WTC11 (cell line): ENCODE data around the gene ZNF22. TPM values are rescaled to one million over a fixed set of nuclear protein-coding genes. Genes with fewer than 3 reads are reported as not detected.

ENCODE experiments used
- ATAC-seq: fragments of 200-7000 bp; cut with Tn5 transposase; 2 replicates; pipeline ENCODE4 v1.10.0; 2021; ENCODE audit warnings: mild to moderate bottlenecking, moderate library complexity
- CTCF ChIA-PET: fragments of 300-600 bp; sonication (Branson Sonifier 250); formaldehyde crosslinking; loops from one replicate; lab custom pipeline; 2021; ENCODE audit warnings: antibody characterized with exemption; lab: Charles Lee
- POLR2A ChIA-PET: fragments of 350-600 bp; sonication (Branson Sonifier 250); formaldehyde crosslinking; loops from one replicate; lab custom pipeline; 2021; ENCODE audit warnings: antibody characterized with exemption; lab: Charles Lee
- DNase-seq: peaks from one replicate; pipeline ENCODE4 v3.0.0; 2021; ENCODE audit warnings: low spot score
- H3K27ac Mint-ChIP-seq: 2 replicates; pipeline ENCODE4 v1.8.0; 2021; ENCODE audit warnings: mixed read lengths
- H3K27me3 Mint-ChIP-seq: 2 replicates; pipeline ENCODE4 v1.8.0; 2021; ENCODE audit warnings: low read depth, mild to moderate bottlenecking, moderate library complexity, mixed read lengths
- H3K36me3 Mint-ChIP-seq: 2 replicates; pipeline ENCODE4 v1.8.0; 2021; ENCODE audit warnings: mixed read lengths
- H3K4me1 Mint-ChIP-seq: 2 replicates; pipeline ENCODE4 v1.8.0; 2022; ENCODE audit warnings: mixed read lengths
- H3K4me3 Mint-ChIP-seq: 2 replicates; pipeline ENCODE4 v1.8.0; 2021; ENCODE audit warnings: mild to moderate bottlenecking, moderate library complexity, mixed read lengths
- H3K9me3 Mint-ChIP-seq: 2 replicates; pipeline ENCODE4 v1.8.0; 2021; ENCODE audit warnings: mixed read lengths
- ATF1 ChIP-seq: sonication (generic); formaldehyde crosslinking; IDR thresholded peaks from 2 replicates; pipeline ENCODE4 v1.8.1; 2023; ENCODE audit warnings: mild to moderate bottlenecking, moderate library complexity, missing genetic modification reagents
- ELF4 ChIP-seq: sonication (generic); formaldehyde crosslinking; IDR thresholded peaks from 2 replicates; pipeline ENCODE4 v1.8.1; 2022; ENCODE audit warnings: low read depth, mild to moderate bottlenecking, moderate library complexity, missing genetic modification reagents
- EMX1 ChIP-seq: fragments of 250-450 bp; sonication (Bioruptor Pico); IDR thresholded peaks from 2 replicates; pipeline ENCODE4 v1.8.0; 2021; ENCODE audit warnings: mild to moderate bottlenecking
- ESRRA ChIP-seq: sonication (generic); formaldehyde crosslinking; IDR thresholded peaks from 2 replicates; pipeline ENCODE4 v1.8.1; 2022; ENCODE audit warnings: mild to moderate bottlenecking, missing genetic modification reagents, borderline replicate concordance
- FOXP1 ChIP-seq: sonication (generic); formaldehyde crosslinking; IDR thresholded peaks from 2 replicates; pipeline ENCODE4 v1.8.0; 2022; ENCODE audit warnings: missing genetic modification reagents, mild to moderate bottlenecking, moderate library complexity, borderline replicate concordance
- GABPB1 ChIP-seq: sonication (generic); formaldehyde crosslinking; IDR thresholded peaks from 2 replicates; pipeline ENCODE4 v1.8.1; 2023; ENCODE audit warnings: mild to moderate bottlenecking, missing genetic modification reagents
- GTF2I ChIP-seq: fragments of 250-450 bp; sonication (Bioruptor Pico); conservative IDR thresholded peaks from 2 replicates; pipeline ENCODE4 v1.4.0; 2021; ENCODE audit warnings: mild to moderate bottlenecking
- JUN ChIP-seq: sonication (generic); formaldehyde crosslinking; IDR thresholded peaks from 2 replicates; pipeline ENCODE4 v1.8.0; 2023; ENCODE audit warnings: mild to moderate bottlenecking, missing genetic modification reagents
- NFATC4 ChIP-seq: fragments of 250-450 bp; sonication (Bioruptor Pico); IDR thresholded peaks from 2 replicates; pipeline ENCODE4 v1.9.0; 2021; ENCODE audit warnings: mild to moderate bottlenecking
- NR2C2 ChIP-seq: sonication (generic); formaldehyde crosslinking; IDR thresholded peaks from 2 replicates; pipeline ENCODE4 v1.8.0; 2022; ENCODE audit warnings: mild to moderate bottlenecking, missing genetic modification reagents
- SOX15 ChIP-seq: fragments of 250-450 bp; sonication (Bioruptor Pico); IDR thresholded peaks from 2 replicates; pipeline ENCODE4 v1.9.0; 2021; ENCODE audit warnings: mild to moderate bottlenecking
- SP1 ChIP-seq: sonication (generic); formaldehyde crosslinking; conservative IDR thresholded peaks from 2 replicates; pipeline ENCODE4 v1.8.1; 2022; ENCODE audit warnings: missing genetic modification reagents
- TEAD1 ChIP-seq: sonication (generic); formaldehyde crosslinking; IDR thresholded peaks from 2 replicates; pipeline ENCODE4 v1.8.0; 2022; ENCODE audit warnings: mild to moderate bottlenecking, missing genetic modification reagents
- TEAD4 ChIP-seq: sonication (generic); formaldehyde crosslinking; IDR thresholded peaks from 2 replicates; pipeline ENCODE4 v1.8.0; 2022; ENCODE audit warnings: mild to moderate bottlenecking, missing genetic modification reagents
- ZBTB43 ChIP-seq: sonication (generic); formaldehyde crosslinking; IDR thresholded peaks from 2 replicates; pipeline ENCODE4 v1.8.1; 2023; ENCODE audit warnings: mild to moderate bottlenecking, missing genetic modification reagents
- ZNF121 ChIP-seq: sonication (generic); formaldehyde crosslinking; IDR thresholded peaks from 2 replicates; pipeline ENCODE4 v1.8.0; 2023; ENCODE audit warnings: missing genetic modification reagents
- ZNF281 ChIP-seq: sonication (generic); formaldehyde crosslinking; IDR thresholded peaks from 2 replicates; pipeline ENCODE4 v1.8.0; 2023; ENCODE audit warnings: mild to moderate bottlenecking, missing genetic modification reagents
- ZNF416 ChIP-seq: fragments of 250-450 bp; sonication (Bioruptor Pico); IDR thresholded peaks from 2 replicates; pipeline ENCODE4 v1.9.0; 2021; ENCODE audit warnings: mild to moderate bottlenecking, inconsistent platforms
- ZNF423 ChIP-seq: fragments of 250-450 bp; sonication (Bioruptor Pico); IDR thresholded peaks from 2 replicates; pipeline ENCODE4 v2.1.2; 2022; ENCODE audit warnings: mild to moderate bottlenecking, moderate library complexity
- total RNA-seq: library from RNA; stranded (reverse); gene quantifications from 3 replicates; pipeline ENCODE4 v1.2.3, GENCODE V29; 2021
- TF ChIP-seq, protein P1 (sequence below): fragments of 250-450 bp; sonication (Bioruptor Pico); IDR thresholded peaks from 2 replicates; pipeline ENCODE4 v1.9.0; 2021; ENCODE audit warnings: mild to moderate bottlenecking
- TF ChIP-seq, protein P2 (sequence below): sonication (generic); formaldehyde crosslinking; conservative IDR thresholded peaks from 2 replicates; pipeline ENCODE4 v1.8.1; 2023; ENCODE audit warnings: mild to moderate bottlenecking, low read depth, missing genetic modification reagents, moderate library complexity

ZNF22 gene
- total RNA-seq, 1 experiment from 2014 or later, result 31.0 TPM

GRCh38 chr10:44962870-44963738 is 37.6 kb upstream of the ZNF22 start:
- POLR2A ChIA-PET, result interaction anchor here (1.5 kb wide), 1 partner anchor 10 kb away, joined by 5 read pairs; no protein-coding TSS in a partner anchor
- Mint-ChIP-seq H3K4me3 (peak overlapping the region; percentile 20), H3K27me3 (peaks cover 10% of the 10 kb centered on the region), H3K4me1 (peaks cover 85% of the 10 kb centered on the region), H3K36me3 (no peaks in the 10 kb centered on the region; the same call in 1 of the 2 replicates), H3K9me3 (no peaks in the 10 kb centered on the region), H3K27ac (peak overlapping the region; percentile 69)
- CTCF ChIA-PET, result interaction anchor here (1.0 to 7.3 kb wide), 10 partner anchors 10 to 105 kb away, joined by 3 to 74 read pairs (median 5); partner anchors contain the start of gene DEPP1
- no peak for TF ChIP-seq ATF1 (CRISPR knock-in tag)
- TF ChIP-seq, protein P1, sequence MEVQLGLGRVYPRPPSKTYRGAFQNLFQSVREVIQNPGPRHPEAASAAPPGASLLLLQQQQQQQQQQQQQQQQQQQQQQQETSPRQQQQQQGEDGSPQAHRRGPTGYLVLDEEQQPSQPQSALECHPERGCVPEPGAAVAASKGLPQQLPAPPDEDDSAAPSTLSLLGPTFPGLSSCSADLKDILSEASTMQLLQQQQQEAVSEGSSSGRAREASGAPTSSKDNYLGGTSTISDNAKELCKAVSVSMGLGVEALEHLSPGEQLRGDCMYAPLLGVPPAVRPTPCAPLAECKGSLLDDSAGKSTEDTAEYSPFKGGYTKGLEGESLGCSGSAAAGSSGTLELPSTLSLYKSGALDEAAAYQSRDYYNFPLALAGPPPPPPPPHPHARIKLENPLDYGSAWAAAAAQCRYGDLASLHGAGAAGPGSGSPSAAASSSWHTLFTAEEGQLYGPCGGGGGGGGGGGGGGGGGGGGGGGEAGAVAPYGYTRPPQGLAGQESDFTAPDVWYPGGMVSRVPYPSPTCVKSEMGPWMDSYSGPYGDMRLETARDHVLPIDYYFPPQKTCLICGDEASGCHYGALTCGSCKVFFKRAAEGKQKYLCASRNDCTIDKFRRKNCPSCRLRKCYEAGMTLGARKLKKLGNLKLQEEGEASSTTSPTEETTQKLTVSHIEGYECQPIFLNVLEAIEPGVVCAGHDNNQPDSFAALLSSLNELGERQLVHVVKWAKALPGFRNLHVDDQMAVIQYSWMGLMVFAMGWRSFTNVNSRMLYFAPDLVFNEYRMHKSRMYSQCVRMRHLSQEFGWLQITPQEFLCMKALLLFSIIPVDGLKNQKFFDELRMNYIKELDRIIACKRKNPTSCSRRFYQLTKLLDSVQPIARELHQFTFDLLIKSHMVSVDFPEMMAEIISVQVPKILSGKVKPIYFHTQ (CRISPR knock-in tag), result no peak
- no peak for TF ChIP-seq SP1 (CRISPR knock-in tag)
- no peak for TF ChIP-seq JUN (CRISPR knock-in tag)
- TF ChIP-seq ZNF416, result no peak
- no peak for TF ChIP-seq TEAD1 (CRISPR knock-in tag)
- TF ChIP-seq, protein P2, sequence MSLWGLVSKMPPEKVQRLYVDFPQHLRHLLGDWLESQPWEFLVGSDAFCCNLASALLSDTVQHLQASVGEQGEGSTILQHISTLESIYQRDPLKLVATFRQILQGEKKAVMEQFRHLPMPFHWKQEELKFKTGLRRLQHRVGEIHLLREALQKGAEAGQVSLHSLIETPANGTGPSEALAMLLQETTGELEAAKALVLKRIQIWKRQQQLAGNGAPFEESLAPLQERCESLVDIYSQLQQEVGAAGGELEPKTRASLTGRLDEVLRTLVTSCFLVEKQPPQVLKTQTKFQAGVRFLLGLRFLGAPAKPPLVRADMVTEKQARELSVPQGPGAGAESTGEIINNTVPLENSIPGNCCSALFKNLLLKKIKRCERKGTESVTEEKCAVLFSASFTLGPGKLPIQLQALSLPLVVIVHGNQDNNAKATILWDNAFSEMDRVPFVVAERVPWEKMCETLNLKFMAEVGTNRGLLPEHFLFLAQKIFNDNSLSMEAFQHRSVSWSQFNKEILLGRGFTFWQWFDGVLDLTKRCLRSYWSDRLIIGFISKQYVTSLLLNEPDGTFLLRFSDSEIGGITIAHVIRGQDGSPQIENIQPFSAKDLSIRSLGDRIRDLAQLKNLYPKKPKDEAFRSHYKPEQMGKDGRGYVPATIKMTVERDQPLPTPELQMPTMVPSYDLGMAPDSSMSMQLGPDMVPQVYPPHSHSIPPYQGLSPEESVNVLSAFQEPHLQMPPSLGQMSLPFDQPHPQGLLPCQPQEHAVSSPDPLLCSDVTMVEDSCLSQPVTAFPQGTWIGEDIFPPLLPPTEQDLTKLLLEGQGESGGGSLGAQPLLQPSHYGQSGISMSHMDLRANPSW (CRISPR knock-in tag), result no peak
- no peak for TF ChIP-seq NR2C2 (CRISPR knock-in tag)
- TF ChIP-seq EMX1 (CRISPR knock-in tag), result no peak
- no peak for TF ChIP-seq SOX15 (CRISPR knock-in tag)
- no peak for TF ChIP-seq ESRRA (CRISPR knock-in tag)
- no peak for TF ChIP-seq NFATC4 (CRISPR knock-in tag)
- no peak for TF ChIP-seq ZBTB43
- no peak for TF ChIP-seq ZNF423 (CRISPR knock-in tag)
- no peak for TF ChIP-seq GABPB1 (CRISPR knock-in tag)
- TF ChIP-seq GTF2I (CRISPR knock-in tag), result no peak
- TF ChIP-seq ZNF121, result no peak
- peak; percentile 59 for DNase-seq
- peak; percentile 6 for ATAC-seq

- peaks cover 3% of the 10 kb centered on the region for H3K36me3 Mint-ChIP-seq
- peak; percentile 44 for DNase-seq
- TF ChIP-seq GABPB1 (CRISPR knock-in tag) (0 out of 2 replicates have a peak, but pooled peaks have one; percentile 21), FOXP1 (no peak), ELF4 (CRISPR knock-in tag) (no peak), EMX1 (CRISPR knock-in tag) (no peak), TEAD4 (CRISPR knock-in tag) (no peak), ZNF281 (0 out of 2 replicates have a peak, but pooled peaks have one; percentile 17)
Observed at GRCh38 chr10:44963772-44964633, 36.7 kb upstream of the ZNF22 start.

More at GRCh38 chr10:44963772-44964633, 36.7 kb upstream of the ZNF22 start:
- no peak; the same call in 1 of the 2 replicates for ATAC-seq
- Mint-ChIP-seq H3K4me3 (peak overlapping the region; percentile 32), H3K4me1 (peaks cover 85% of the 10 kb centered on the region), H3K27me3 (peaks cover 10% of the 10 kb centered on the region), H3K27ac (peak overlapping the region; percentile 69), H3K9me3 (no peaks in the 10 kb centered on the region)
- POLR2A ChIA-PET, result interaction anchor here (1.5 kb wide), 1 partner anchor 9 kb away, joined by 5 read pairs; no protein-coding TSS in a partner anchor
- CTCF ChIA-PET, result interaction anchor here (0.8 to 7.3 kb wide), 13 partner anchors 10 to 106 kb away, joined by 3 to 74 read pairs (median 4); partner anchors contain the start of gene DEPP1
